Astrocyte of the hippocampus (primary cell): ENCODE measurements around the gene CD83.
A peak's percentile ranks its signal among the peaks of the same experiment; 100 is the strongest.

ENCODE experiments used
- DNase-seq: peaks from one replicate; pipeline ENCODE4 v3.0.0; 2011; ENCODE audit warnings: low read depth, low spot score

The CD83 gene

GRCh38 chr6:14091339-14091978 is 26.1 kb upstream of the CD83 start:
- no peak for DNase-seq

DNA sequence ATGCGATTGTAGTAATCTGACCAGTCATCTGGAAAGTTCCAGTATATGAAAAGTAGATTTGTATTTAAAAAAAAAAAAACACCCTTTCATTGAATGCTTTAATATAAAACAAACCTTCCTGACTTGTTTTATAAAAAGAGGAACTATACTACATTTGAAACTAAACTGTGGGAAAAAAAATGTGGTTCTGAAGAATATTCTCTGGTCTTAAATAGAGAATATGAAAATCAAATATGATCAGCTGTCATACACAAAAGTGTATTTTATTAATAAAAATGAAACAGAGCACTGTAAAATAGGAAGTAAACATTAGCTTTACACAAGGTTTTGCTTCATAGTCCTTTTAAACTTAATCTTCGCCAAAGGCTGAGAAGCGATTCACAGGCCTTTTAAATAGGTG is 25.3 kb upstream of the CD83 start:
- DNase-seq = no peak

DNA sequence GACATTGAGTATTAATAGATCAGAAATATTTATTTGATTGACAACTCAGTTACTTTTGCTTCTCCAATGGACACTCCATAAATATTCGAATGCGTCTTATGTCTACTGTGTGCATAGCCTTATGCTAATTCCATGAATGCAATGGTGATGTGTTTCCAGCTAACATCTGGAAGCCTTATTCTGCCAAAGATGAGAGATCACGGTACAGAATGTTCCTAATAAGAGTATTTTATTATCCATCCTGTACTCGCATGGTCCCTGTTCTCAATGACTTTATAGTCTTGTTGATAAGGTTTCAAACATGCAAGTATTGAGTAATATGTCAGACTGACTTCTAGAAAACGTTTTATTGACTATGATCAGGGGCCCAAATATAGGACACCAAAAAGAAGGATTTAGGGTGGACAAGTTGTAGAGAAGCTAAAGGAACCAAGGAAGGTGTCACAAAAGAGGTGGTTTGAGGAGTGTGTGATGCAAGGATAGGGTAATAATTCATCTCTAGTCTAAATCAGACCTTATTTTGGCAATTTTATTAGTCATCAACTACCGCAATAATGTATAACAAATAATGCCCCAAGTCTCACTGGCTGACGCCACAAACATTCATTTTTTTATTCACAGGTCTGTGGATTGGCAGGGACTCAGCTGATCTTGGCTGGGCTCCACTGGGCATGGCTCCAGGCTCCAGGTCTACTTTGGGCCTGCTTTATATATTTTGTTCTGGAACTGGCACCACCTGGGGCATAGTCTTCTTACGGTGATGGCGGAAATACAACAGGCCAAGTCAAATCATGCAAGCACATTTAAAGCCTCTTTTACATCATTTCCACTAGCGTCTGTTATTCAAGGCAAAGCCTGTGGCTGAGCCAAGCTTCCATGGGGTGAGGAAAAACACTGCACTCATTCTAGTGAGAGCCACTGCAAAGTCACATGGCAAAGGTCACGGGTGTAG is 24.5 kb upstream of the CD83 start:
- DNase-seq = peak; percentile 81

DNA sequence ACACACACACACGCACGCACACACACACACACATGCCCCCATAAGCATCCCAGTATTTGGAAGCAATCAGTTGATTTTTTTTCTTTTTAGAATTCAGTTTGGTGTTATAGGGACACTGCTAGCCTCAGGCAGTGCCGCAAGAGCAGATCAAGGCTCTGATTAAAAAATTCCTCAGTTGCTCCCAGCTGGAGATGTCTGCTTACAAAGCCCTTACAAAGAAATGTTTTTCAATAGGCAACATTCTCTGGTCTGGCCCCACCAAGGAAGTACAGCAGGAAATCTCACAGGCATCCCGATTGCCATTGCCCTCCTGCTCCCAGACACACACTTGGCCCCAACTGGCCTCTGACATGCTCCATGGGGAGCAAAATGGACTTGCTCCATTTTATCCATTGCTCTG is 22.9 kb upstream of the CD83 start:
- DNase-seq = peak; percentile 11

DNA sequence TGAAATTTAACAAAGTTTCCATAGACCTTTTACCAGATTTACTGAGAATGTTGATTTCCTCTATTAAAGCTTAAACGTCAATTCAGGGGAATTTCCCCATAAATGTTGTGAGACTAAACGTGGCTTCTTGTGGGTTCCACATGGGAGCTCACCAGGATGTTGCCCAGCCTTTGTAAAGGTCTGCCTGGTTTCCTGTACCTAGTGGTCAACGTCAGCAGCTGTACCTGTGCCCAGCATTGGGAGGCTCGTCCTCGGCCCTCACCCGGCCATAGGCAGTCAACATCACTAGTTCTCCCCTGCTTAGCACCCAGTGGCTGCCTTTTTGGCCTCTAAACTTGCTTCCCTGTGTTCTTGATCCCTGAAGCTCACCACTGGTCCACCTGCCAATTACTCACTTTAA is 22.1 kb upstream of the CD83 start:
- DNase-seq = no peak

- DNase-seq = no peak
Observed at GRCh38 chr6:14100138-14100537, 17.4 kb upstream of the CD83 start.

DNA sequence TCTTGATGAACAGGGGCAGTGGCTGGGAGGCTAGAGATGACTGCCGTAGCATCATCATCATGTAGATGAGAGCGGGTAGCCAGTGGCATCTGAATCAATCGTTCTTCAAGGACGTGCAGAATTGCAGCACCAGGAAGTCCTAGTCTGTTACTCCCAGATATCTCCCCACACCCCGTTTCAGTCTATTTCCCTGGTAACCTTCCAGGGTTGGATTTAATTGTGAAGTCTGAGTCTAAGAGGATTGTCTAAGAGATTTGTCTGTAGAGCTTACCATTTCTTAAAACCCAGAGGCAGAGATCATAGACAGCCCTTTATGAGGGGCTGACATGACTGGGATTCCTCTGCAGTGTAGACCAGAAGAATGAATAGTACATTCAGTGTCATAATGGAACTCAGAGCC is 16.6 kb upstream of the CD83 start:
- DNase-seq = no peak

DNA sequence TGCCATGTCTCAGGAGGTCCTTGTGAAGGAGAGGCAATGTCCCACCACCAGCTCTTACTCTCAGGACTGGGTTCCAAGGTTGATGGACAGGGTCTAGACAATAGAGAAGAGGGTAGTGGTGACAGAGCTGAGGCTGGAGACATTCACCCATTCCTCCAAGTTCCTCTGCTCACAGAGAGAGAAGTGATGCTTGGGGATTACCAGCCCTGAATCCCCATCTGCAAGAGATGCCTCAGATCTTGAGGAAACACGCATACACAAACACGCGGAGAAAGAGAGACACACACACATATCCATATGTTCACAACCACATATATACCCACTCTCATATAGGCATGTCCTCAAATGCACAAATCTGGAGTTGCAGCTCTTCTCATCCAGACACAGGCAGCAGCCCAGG is 15.2 kb upstream of the CD83 start:
- no peak for DNase-seq

DNA sequence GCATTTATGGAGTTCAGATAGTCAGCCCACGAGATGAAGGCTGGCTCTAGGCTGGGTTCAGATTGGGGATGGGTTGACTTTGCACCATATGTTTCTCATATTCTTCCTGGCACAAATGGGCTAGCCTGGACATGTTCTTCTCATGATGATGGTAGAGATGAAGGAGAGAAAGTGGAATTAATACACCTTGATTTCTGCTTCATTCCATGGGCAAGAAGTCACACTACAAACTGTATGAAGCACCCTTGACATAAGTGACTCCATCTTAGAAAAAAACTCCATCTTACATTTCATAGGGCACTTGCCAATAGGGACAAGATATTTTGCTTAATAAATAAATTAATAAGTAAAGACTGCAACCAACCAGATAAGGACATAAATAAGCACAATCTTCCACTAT is 12.0 kb upstream of the CD83 start:
- DNase-seq = no peak

GRCh38 chr6:14107000-14107399 is 10.6 kb upstream of the CD83 start:
- DNase-seq = no peak

DNA sequence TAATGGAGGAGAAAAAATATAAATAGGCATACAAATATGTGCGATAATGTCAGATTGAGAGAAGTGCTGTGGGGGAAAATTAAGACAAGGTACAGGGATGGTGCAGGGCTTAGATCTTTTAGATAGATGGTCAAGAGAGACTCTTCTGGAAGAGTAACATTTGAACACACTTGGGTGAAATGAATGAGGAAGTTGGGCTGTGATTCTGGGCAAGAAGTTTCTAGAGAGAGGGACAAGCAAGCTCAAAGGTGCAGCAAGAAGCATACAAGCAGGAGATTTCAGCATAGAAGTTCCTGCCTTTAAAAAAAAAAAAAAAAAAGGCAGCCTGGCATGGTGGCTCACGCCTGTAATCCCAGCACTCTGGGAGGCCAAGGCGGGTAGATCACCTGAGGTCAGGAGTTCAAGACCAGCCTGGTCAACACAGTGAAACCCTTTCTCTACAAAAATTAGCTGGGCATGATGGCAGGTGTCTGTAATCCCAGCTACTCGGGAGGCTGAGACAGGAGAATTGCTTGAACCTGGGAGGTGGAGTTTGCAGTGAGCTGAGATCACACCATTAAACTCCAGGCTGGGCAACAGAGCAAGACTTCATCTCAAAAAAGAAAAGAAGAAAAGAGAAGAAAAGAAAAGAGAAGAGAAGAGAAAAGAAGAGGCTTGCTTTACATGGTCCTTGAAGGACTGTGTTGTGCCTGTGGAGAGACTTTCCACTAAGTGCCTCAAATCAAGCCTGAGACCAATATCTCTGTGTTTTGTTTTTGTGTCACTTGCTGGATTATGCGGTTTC is 9.7 kb upstream of the CD83 start:
- DNase-seq = no peak

- no peak for DNase-seq
Observed at GRCh38 chr6:14108571-14109410, 8.8 kb upstream of the CD83 start.

GRCh38 chr6:14109411-14109826 is 8.2 kb upstream of the CD83 start:
- DNase-seq = no peak

GRCh38 chr6:14110001-14110818 is 7.4 kb upstream of the CD83 start:
- DNase-seq = no peak

DNA sequence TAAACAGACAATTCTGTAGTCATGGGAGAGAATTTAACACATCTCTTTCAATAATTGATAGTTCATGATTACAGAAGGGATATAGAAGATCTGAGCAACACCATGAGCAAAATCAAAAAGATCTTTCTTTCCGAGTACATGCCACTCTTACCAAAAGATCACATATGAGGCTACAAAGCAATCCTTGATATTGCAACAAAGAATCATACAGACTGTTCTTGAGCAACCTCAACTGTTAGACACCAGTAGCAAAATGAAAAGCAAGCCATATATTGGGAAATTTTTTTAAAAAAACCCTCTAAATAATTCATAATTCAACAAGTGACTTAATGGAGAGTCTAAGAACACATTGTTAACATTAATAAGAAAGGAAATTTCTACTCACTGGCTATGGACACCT is 3.6 kb upstream of the CD83 start:
- DNase-seq = no peak

- DNase-seq = no peak
Observed at GRCh38 chr6:14118091-14118439, 493 bp downstream of the CD83 start.

- DNase-seq = no peak
Observed at GRCh38 chr6:14118446-14118845, 874 bp downstream of the CD83 start.

DNA sequence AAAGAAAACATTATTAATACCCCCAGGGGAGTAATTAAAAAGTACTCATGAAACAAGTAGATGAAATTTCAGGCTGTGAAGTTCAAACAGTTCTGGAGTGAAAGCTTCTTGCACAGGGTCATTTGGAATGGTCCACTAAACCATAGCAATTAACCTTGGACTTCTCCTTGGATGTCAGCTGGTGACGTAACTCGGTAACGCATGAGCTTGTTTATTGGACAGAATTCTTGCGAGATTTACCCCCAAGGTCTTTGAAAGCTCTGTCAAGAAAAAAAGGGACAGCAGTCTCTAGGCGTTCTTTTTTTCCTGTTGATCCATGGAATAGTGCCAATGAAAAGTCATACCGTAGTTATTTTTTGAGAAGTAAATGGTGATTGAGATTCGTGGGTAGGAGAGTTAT is 2.2 kb downstream of the CD83 start:
- DNase-seq = no peak

DNA sequence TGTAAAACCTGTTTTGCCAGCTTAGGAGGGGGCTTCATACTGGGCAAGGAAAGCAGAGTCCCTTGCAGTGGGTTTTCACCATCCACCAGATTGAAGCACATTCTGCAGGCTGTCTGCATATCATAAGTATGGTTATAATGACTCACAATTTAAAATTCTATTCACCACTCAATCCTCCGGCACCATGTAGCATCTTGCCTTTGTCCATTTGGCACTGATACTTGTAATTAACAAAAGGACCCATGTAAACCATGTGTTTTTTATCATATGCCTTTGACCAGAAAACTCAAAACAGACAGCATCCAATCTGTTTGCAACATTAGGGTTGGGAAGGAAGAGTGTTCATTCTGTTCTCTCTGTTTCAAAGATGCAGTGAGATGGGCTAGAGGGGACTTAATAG is 3.0 kb downstream of the CD83 start:
- no peak for DNase-seq

- no peak for DNase-seq
Observed at GRCh38 chr6:14121936-14122344, 4.4 kb downstream of the CD83 start.
